Esophagus muscularis mucosa (tissue), 3 donors: ENCODE results near the gene DTX3.

Experiments used
- POLR2A ChIP-seq: fragments of 450-650 bp; IDR thresholded peaks from one replicate; pipeline ENCODE4 v1.6.1; 2017; ENCODE audit warnings: antibody characterized with exemption, moderate library complexity, mild to moderate bottlenecking, low read depth
- POLR2AphosphoS5 ChIP-seq, 2 donors: sonication (generic); formaldehyde crosslinking; IDR thresholded peaks; one replicate each; pipeline ENCODE4 v1.6.1; 2017; ENCODE audit warnings: antibody characterized with exemption in 2 of 2
- TF ChIP-seq, protein P1 (sequence below), 3 experiments: fragments of 200-600 bp in 2 of 3; fragments of 450-650 bp in 1 of 3; sonication (generic) in 2 of 3; IDR thresholded peaks; one replicate each; pipeline ENCODE4 v1.5.1; 2017 to 2019; ENCODE audit warnings: antibody characterized with exemption in 3 of 3, mild to moderate bottlenecking in 2 of 3, moderate library complexity in 1 of 3

DNA sequence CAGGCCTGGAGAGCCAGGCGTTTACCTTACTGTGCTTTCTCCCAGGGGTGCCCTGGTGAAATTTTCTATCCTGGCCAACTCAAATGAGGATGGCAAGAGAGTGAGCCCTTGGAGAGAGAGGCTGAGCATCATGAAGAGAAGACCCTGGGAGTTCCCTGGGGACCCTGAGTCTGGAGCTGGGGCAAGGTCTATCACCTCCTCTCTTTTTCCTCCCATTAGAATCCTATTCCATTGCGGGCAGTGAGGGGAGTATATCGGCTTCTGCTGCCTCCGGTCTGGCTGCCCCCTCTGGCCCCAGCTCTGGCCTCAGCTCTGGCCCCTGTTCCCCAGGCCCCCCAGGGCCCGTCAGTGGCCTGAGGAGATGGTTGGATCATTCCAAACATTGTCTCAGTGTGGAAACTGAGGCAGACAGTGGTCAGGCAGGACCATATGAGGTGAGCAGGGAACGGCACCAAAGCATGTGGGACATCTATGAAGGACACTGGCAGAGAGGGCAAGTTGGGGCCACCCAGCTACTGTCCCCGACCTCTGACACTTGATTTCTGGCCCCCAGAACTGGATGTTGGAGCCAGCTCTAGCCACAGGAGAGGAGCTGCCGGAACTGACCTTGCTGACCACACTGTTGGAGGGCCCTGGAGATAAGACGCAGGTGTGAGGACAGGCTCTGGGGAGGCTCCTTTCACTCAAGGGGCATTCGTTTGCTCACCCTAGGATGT, 8.2 kb downstream of the DTX3 start:
- TF ChIP-seq, protein P1, sequence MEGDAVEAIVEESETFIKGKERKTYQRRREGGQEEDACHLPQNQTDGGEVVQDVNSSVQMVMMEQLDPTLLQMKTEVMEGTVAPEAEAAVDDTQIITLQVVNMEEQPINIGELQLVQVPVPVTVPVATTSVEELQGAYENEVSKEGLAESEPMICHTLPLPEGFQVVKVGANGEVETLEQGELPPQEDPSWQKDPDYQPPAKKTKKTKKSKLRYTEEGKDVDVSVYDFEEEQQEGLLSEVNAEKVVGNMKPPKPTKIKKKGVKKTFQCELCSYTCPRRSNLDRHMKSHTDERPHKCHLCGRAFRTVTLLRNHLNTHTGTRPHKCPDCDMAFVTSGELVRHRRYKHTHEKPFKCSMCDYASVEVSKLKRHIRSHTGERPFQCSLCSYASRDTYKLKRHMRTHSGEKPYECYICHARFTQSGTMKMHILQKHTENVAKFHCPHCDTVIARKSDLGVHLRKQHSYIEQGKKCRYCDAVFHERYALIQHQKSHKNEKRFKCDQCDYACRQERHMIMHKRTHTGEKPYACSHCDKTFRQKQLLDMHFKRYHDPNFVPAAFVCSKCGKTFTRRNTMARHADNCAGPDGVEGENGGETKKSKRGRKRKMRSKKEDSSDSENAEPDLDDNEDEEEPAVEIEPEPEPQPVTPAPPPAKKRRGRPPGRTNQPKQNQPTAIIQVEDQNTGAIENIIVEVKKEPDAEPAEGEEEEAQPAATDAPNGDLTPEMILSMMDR (IDR thresholded peaks at IDR 0.05), result no peak
- TF ChIP-seq POLR2AphosphoS5 (IDR thresholded peaks at IDR 0.05) (no peak), POLR2A (no peak)
